ENCODE measurements around the gene MAFG.

The MAFG gene

GRCh38 chr17:81905993-81906392 is 21.5 kb downstream of the MAFG start:
- H3K27ac ChIP-seq, result no peak overlapping the region
- no peak for TF ChIP-seq CTCF (IDR thresholded peaks at IDR 0.05)
- no peak for TF ChIP-seq ZFX (IDR thresholded peaks at IDR 0.05; ENCODE audit: borderline replicate concordance)

- TF ChIP-seq ZFX (IDR thresholded peaks at IDR 0.05; ENCODE audit: borderline replicate concordance), result no peak
- TF ChIP-seq CTCF (IDR thresholded peaks at IDR 0.05), result no peak
- H3K27ac ChIP-seq, result no peak overlapping the region
These were observed 22.1 kb downstream of the MAFG start for GRCh38 chr17:81905424-81905875.

- TF ChIP-seq CTCF (IDR thresholded peaks at IDR 0.05), result no peak
- peak overlapping the region; percentile 72; the same call in 1 of the 2 replicates for H3K27ac ChIP-seq
These were observed 22.7 kb downstream of the MAFG start for GRCh38 chr17:81904600-81905423.

- peak overlapping the region; percentile 72 for H3K27ac ChIP-seq
- TF ChIP-seq CTCF (IDR thresholded peaks at IDR 0.05), result no peak
- TF ChIP-seq ZFX (IDR thresholded peaks at IDR 0.05; ENCODE audit: borderline replicate concordance), result no peak
These were observed 23.5 kb downstream of the MAFG start for GRCh38 chr17:81903896-81904599.

- H3K27ac ChIP-seq, result peak overlapping the region; percentile 72
- no peak for TF ChIP-seq ZFX (IDR thresholded peaks at IDR 0.05; ENCODE audit: borderline replicate concordance)
- TF ChIP-seq CTCF (IDR thresholded peaks at IDR 0.05), result no peak
These were observed 24.1 kb downstream of the MAFG start for GRCh38 chr17:81903415-81903831.

- peak overlapping the region; percentile 72 for H3K27ac ChIP-seq
- TF ChIP-seq CTCF (IDR thresholded peaks at IDR 0.05), result no peak
- TF ChIP-seq ZFX (IDR thresholded peaks at IDR 0.05; ENCODE audit: borderline replicate concordance), result no peak
These were observed 24.7 kb downstream of the MAFG start for GRCh38 chr17:81902653-81903414.
